ENCODE measurements around the gene IQCK.

The IQCK gene

DNA sequence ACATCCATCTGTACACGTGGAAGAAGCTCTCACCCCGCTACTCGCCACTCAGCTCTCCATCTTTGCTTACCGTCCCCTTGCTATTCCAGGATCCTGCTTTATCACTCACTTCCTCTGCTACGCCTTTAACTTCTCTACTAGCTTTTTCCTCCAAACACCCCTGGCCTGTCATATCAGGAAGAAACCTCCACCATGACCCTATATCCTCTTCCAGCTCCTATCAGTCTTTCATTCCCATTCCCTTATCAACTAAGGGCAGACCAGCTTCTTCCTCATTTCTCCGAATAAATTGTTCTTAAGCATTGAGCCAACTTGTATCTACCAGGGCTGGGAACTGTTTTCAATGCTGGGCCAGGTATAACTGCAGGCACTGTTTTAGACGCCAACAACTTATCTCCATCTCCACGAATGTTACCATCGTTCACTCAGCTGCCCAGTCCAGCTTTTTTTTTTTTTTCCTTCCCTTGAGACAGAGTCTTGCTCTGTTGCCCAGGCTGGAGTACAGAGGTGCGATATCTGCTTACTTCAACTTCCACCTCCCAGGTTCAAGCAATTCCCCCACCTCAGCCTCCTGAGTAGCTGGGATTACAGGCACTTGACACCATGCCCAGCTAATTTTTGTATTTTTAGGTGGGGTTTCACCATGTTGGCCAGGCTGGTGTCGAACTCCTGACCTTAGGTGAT is 4.3 kb downstream of the IQCK start:
- DNase-seq: no peak

GRCh38 chr16:19722981-19723380 is 4.9 kb downstream of the IQCK start:
- no peak for DNase-seq

DNA sequence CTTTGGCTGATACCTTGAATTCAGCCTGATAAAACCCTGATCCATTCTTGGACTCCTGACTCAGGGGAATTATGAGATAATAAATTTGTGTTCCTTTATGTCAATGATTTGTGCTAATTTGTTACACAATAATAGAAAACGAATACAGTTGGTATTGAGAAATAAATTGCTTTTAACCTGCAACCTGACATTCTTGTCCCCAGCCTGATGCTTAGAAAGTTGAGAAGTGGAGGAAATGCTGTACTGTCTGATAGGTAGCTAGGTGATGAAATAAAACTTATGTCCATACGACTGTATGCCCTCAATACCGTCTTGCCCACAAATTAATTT is 10.5 kb downstream of the IQCK start:
- DNase-seq: no peak

- no peak for DNase-seq
Observed at GRCh38 chr16:19733551-19733950, 15.5 kb downstream of the IQCK start.

GRCh38 chr16:19735074-19735867 is 17.2 kb downstream of the IQCK start:
- DNase-seq: no peak

GRCh38 chr16:19737306-19738038 is 19.4 kb downstream of the IQCK start:
- peak; percentile 57 to 80 (median 72) for DNase-seq

GRCh38 chr16:19741354-19741753 is 23.3 kb downstream of the IQCK start:
- DNase-seq: no peak

GRCh38 chr16:19743816-19744159 is 25.7 kb downstream of the IQCK start:
- no peak for DNase-seq

GRCh38 chr16:19744670-19745069 is 26.6 kb downstream of the IQCK start:
- no peak for DNase-seq

GRCh38 chr16:19745286-19746010 is 27.4 kb downstream of the IQCK start:
- DNase-seq: no peak

- no peak for DNase-seq
Observed at GRCh38 chr16:19746561-19746960, 28.5 kb downstream of the IQCK start.

DNA sequence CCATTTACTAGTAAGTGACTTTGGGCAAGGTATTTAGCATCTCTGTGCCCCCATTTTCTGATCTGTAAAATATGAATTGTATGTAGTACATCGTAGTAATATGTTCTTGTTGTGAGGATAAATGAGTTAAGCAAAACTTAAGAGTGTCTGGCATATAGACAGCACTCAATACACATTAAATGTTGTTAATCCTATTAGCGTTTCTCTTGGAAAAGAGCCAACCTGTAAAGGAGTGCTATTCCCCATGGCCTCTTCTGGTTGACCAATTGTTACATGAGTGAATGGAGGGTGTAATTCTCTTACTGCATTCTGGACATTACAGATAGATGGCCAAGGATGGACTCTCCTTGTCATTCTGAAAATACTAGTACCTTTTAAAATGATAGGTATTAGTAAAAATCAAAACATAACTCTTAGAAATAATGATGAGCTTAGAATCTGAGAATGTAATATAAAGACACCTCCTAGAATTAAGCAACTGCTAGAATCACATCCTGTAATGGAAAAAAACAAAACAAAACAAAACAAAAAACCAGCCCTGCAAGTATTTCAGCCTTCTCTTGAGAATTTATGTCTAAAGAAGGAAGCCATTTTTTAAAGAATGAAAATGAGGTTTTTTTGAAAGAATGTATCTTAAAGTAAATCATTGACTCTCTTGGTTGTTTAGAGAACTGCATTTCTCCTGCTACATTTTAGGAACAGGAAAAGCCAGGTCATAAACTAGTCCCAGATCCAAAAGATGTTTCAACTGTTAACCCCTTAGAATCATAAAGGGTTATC is 30.5 kb downstream of the IQCK start:
- no peak for DNase-seq

DNA sequence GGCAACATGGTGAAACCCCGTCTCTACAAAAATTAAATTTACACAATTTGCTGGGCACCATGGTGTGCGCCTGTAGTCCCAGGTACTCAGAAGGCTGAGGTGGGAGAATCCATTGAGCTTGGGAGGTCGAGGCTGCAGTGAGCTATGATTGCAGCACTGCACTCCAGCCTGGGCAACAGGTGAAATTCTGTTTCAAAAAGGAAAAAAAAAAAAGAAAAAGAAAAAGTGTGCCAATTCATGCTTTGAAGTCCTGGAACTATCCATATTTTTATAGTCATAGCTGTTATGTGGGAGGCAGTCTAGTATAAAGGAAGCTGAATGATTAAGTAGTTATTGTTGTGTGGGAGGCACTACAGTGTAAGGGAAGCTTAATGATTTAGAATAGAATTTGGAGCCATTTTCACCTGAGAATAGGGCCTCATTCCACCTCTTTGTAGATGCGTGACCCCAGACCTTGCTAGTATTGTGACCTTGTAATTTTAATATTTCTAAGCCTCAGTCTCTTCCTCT is 31.6 kb downstream of the IQCK start:
- DNase-seq: peak in 2 of 4 experiments; percentile 13 to 34

DNA sequence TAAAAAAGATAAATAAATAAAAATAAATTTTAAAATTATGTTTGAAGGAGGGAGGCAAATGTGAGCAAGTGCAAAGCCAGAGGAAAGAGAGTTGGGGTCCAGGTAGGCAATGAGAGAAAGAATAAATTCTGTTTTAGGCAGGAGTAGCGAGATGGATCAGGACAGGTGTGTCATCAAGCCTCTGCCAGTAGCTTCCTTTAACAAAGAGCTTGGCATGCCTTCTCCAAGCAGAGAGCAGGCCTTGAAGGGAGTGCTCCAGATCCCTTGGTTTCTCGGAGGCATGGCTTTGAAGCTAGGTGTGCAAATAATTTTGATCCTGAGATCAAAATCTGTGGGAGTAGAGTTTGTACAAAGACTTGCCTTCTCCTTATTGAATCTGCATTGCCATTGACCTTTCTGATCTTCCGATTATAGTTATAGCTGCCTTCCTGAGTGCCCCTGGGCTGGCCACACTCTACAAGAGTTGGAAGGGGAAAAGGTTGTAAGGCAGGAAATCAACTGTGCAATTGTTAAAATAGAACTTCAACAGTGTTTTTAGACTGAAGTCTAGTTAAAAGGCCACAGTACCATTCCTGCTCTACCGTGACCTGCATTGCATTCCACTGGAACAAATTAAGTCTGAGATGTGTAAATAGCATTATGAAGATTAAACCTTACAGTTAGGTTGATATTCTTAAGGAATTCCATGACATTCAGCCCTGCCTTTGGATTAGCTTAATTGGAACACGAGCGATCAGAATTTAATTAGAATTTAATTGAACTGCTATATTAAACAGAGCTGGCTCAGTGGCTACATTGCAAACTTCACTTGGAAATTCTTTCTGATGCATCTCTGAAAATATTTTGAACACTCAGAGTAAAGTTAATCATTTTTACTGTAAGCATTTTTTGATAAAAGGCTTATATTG is 33.7 kb downstream of the IQCK start:
- DNase-seq: no peak

GRCh38 chr16:19753815-19754643 is 36.0 kb downstream of the IQCK start:
- no peak for DNase-seq

- DNase-seq: no peak
Observed at GRCh38 chr16:19754644-19755036, 36.6 kb downstream of the IQCK start.

DNA sequence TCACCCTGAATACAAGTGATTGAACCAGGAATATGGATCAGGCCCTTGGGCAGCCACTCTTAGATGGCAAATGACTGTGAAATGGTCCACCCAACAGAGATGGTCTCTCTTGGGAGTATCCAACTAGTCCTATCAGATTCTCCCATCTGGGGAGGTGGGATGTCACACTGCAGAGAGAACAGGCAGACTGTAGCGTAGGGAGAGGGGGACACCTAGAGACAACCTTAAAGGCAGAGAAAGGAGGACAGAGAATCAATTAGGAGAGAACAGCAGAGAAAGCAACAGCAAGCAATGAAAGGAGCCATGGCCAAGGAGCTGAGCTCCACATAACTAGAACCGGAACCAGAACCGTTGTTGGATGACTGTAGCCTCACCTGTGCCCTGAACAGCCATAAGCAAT is 37.2 kb downstream of the IQCK start:
- DNase-seq: no peak

- DNase-seq: no peak
Observed at GRCh38 chr16:19757026-19757425, 39.0 kb downstream of the IQCK start.

GRCh38 chr16:19757762-19758595 is 39.9 kb downstream of the IQCK start:
- peak in 3 of 4 experiments; percentile 4 to 23 (median 14) for DNase-seq

Measured in suppressor macrophage (primary cell).